ENCODE data around the gene EIF3CL. TPM values are rescaled to one million over a fixed set of nuclear protein-coding genes. Genes with fewer than 3 reads are reported as not detected.
"Not testable (repeated sequence)": the region's sequence is repeated elsewhere in the genome, so short reads cannot be mapped to it uniquely, and the experiment has no call there.

Gene EIF3CL
- 100 to 1,000 TPM; 153 to 251 (median 179) TPM for total RNA-seq

- not testable (repeated sequence) for TF ChIP-seq CTCF (IDR thresholded peaks at IDR 0.05; ENCODE audit: low read depth)
Observed at GRCh38 chr16:28403220-28404072, at the start of gene EIF3CL. EIF3CL (minus strand) TSS chr16:28403841; CDS start chr16:28403618, 223 bp downstream.

- TF ChIP-seq CTCF (IDR thresholded peaks at IDR 0.05; ENCODE audit: low read depth) = not testable (repeated sequence)
Observed at GRCh38 chr16:28363408-28363807, 40.2 kb downstream of the EIF3CL start, which contains the start of gene NPIPB6. NPIPB6 (minus strand) TSS chr16:28363508; CDS start chr16:28362822, 686 bp downstream.

Small RNA genes lying within 50 kb of the gene (small RNA-seq; reads per million reads assigned to genes)
- gene AC138904.2 (not detected), gene MIR6862-1 (not detected)

Other genes with a start within 250 kb of the EIF3CL start
- 100 to 1,000 TPM in 1 of 4 donors, 10 to 100 TPM in 3; 64.1 to 121 (median 82.9) TPM for gene XPO6, start 191.9 kb downstream of the EIF3CL start, total RNA-seq
- gene SBK1, start 111.3 kb downstream of the EIF3CL start, total RNA-seq = under 1 TPM in 2 of 4 donors, not detected in 2; 0.17 to 0.22 TPM
- 10 to 100 TPM in 2 of 4 donors, not detected in 2; 13.0 to 13.6 TPM for gene NPIPB6, start 40.3 kb downstream of the EIF3CL start, total RNA-seq
- not detected for gene NPIPB7, start 68.5 kb upstream of the EIF3CL start, total RNA-seq
- 10 to 100 TPM; 10.6 to 34.5 (median 22.7) TPM for gene CLN3, start 88.2 kb upstream of the EIF3CL start, total RNA-seq
- gene APOBR, start 90.8 kb upstream of the EIF3CL start, total RNA-seq = 1 to 10 TPM; 1.6 to 8.7 (median 2.8) TPM
- not detected for gene IL27, start 103.0 kb upstream of the EIF3CL start, total RNA-seq
- gene NUPR1, start 135.1 kb upstream of the EIF3CL start, total RNA-seq = 10 to 100 TPM; 27.9 to 66.6 (median 61.5) TPM
- 10 to 100 TPM; 15.6 to 30.8 (median 20.6) TPM for gene SGF29, start 150.1 kb upstream of the EIF3CL start, total RNA-seq
- 1 to 10 TPM in 2 of 4 donors, under 1 TPM in 1, not detected in 1; 0.88 to 1.4 (median 1.1) TPM for gene SULT1A2, start 193.2 kb upstream of the EIF3CL start, total RNA-seq
- gene SULT1A1, start 206.2 kb upstream of the EIF3CL start, total RNA-seq = 10 to 100 TPM; 15.8 to 51.3 (median 35.4) TPM
- not detected for gene NPIPB8, start 234.2 kb upstream of the EIF3CL start, total RNA-seq

Data from subcutaneous adipose tissue (tissue), 4 donors.